Mucosa of gallbladder (tissue), 1 donor: ENCODE results near the gene KCNN3. TPM values are rescaled to one million over a fixed set of nuclear protein-coding genes. Genes with fewer than 3 reads are reported as not detected.

ENCODE experiments used
- DNase-seq: peaks from one replicate; pipeline ENCODE4 v3.0.0-alpha.2; 2020; ENCODE audit warnings: low spot score
- total RNA-seq: library from RNA; stranded (reverse); gene quantifications from one replicate; pipeline ENCODE4 v1.2.1, GENCODE V29; 2021
- donor health status: DM: no; HTN: no; CAD: no.

The KCNN3 gene
- total RNA-seq, 1 donor from 2014 or later = 3.9 TPM

GRCh38 chr1:154841384-154841783 lies 28.7 kb downstream of the KCNN3 start:
- DNase-seq = no peak

- no peak for DNase-seq
Measured at GRCh38 chr1:154840269-154841176, 29.6 kb downstream of the KCNN3 start.

GRCh38 chr1:154839691-154840090 lies 30.4 kb downstream of the KCNN3 start:
- no peak for DNase-seq

GRCh38 chr1:154838988-154839387 lies 31.1 kb downstream of the KCNN3 start:
- DNase-seq = no peak

GRCh38 chr1:154838461-154838860 lies 31.6 kb downstream of the KCNN3 start:
- no peak for DNase-seq

GRCh38 chr1:154837672-154838171 lies 32.4 kb downstream of the KCNN3 start:
- DNase-seq = no peak

GRCh38 chr1:154837034-154837671 lies 32.9 kb downstream of the KCNN3 start:
- DNase-seq = no peak

GRCh38 chr1:154835531-154836324 lies 34.4 kb downstream of the KCNN3 start:
- DNase-seq = no peak

- no peak for DNase-seq
Measured at GRCh38 chr1:154833841-154834240, 36.2 kb downstream of the KCNN3 start.

GRCh38 chr1:154833209-154833608 lies 36.9 kb downstream of the KCNN3 start:
- DNase-seq = no peak

- DNase-seq = no peak
Measured at GRCh38 chr1:154832384-154832783, 37.7 kb downstream of the KCNN3 start.

GRCh38 chr1:154831462-154831861 lies 38.6 kb downstream of the KCNN3 start:
- no peak for DNase-seq

- no peak for DNase-seq
Measured at GRCh38 chr1:154829062-154829461, 41.0 kb downstream of the KCNN3 start.

GRCh38 chr1:154824179-154825000 lies 45.7 kb downstream of the KCNN3 start:
- no peak for DNase-seq

- DNase-seq = no peak
Measured at GRCh38 chr1:154822717-154823116, 47.4 kb downstream of the KCNN3 start.

- no peak for DNase-seq
Measured at GRCh38 chr1:154822233-154822632, 47.8 kb downstream of the KCNN3 start.

GRCh38 chr1:154821083-154821482 lies 49.0 kb downstream of the KCNN3 start:
- no peak for DNase-seq

- no peak for DNase-seq
Measured at GRCh38 chr1:154820646-154821045, 49.4 kb downstream of the KCNN3 start.

GRCh38 chr1:154819628-154820590 lies 50.2 kb downstream of the KCNN3 start:
- DNase-seq = no peak

GRCh38 chr1:154818911-154819310 lies 51.2 kb downstream of the KCNN3 start:
- DNase-seq = no peak
